Measurements from ENCODE around the gene RUFY3. TPM values are rescaled to one million over a fixed set of nuclear protein-coding genes. Genes with fewer than 3 reads are reported as not detected.
A peak's percentile ranks its signal among the peaks of the same experiment; 100 is the strongest.
"Not testable (repeated sequence)": the region's sequence is repeated elsewhere in the genome, so short reads cannot be mapped to it uniquely, and the experiment has no call there.

The RUFY3 gene
- total and polyA plus RNA-seq, 3 experiments from 2014 or later = 10.4 to 14.8 (median 13.8) TPM

- Histone ChIP-seq H3K36me3 (ENCODE audit: insufficient read depth, low read length) (no peaks in the 10 kb centered on the region), H3K4me1 (ENCODE audit: insufficient read depth, low read length) (peaks cover 17% of the 10 kb centered on the region), H3K27me3 (ENCODE audit: insufficient read depth, low read length, poor library complexity, severe bottlenecking) (no peaks in the 10 kb centered on the region), H3K4me3 (ENCODE audit: low read length) (peak overlapping the region; percentile 92), H3K9me3 (ENCODE audit: low read length) (no peaks in the 10 kb centered on the region), H3K27ac (ENCODE audit: low read depth, low read length) (peak overlapping the region; percentile 86)
- Mint-ChIP-seq H3K4me1 (peaks cover 37 to 57% (median 43%) of the 10 kb centered on the region in 3 donors), H3K4me3 (peak overlapping the region; percentile 91 to 100 (median 96)), H3K27ac (peak overlapping the region; percentile 89 to 100 (median 98)), H3K9me3 (no peaks in the 10 kb centered on the region), H3K36me3 (peaks cover 0 to 26% (median 1%) of the 10 kb centered on the region in 3 donors), H3K27me3 (no peaks in the 10 kb centered on the region)
- DNase-seq = peak in 2 of 5 donors; percentile 3 to 53
- CTCF ChIA-PET = interaction anchor here (0.7 to 7.8 kb wide), 9 partner anchors 9 to 166 kb away, joined by 3 to 72 read pairs (median 4); no protein-coding TSS in a partner anchor
- POLR2A ChIA-PET = interaction anchor here (0.8 to 4.5 kb wide), 6 partner anchors 11 to 306 kb away, joined by 4 to 60 read pairs (median 8); partner anchors contain the start of genes DCK and GRSF1
Measured at GRCh38 chr4:70687392-70687791, 34.4 kb upstream of the RUFY3 start.

GRCh38 chr4:70687821-70688794 lies 33.7 kb upstream of the RUFY3 start, which contains the start of gene UTP3:
Gene UTP3, plus strand, starts transcription at chr4:70688532. Its CDS starts 146 bp downstream, at chr4:70688678.
- Mint-ChIP-seq H3K36me3 (peaks cover 0 to 28% (median 1%) of the 10 kb centered on the region in 3 donors), H3K9me3 (no peaks in the 10 kb centered on the region), H3K27me3 (no peaks in the 10 kb centered on the region), H3K4me1 (peaks cover 37 to 57% (median 43%) of the 10 kb centered on the region in 3 donors), H3K4me3 (peak within 1 kb of the TSS; percentile 91 to 100 (median 96)), H3K27ac (peak within 1 kb of the TSS; percentile 89 to 100 (median 98))
- Histone ChIP-seq H3K9me3 (ENCODE audit: low read length) (no peaks in the 10 kb centered on the region), H3K27me3 (ENCODE audit: insufficient read depth, low read length, poor library complexity, severe bottlenecking) (no peaks in the 10 kb centered on the region), H3K4me3 (ENCODE audit: low read length) (peak within 1 kb of the TSS; percentile 92), H3K4me1 (ENCODE audit: insufficient read depth, low read length) (peaks cover 17% of the 10 kb centered on the region), H3K27ac (ENCODE audit: low read depth, low read length) (peak within 1 kb of the TSS; percentile 86), H3K36me3 (ENCODE audit: insufficient read depth, low read length) (no peaks in the 10 kb centered on the region)
- DNase-seq = peak; percentile 86 to 94 (median 92)
- ChIA-PET POLR2A (interaction anchor here (0.5 to 4.5 kb wide), 11 partner anchors 10 to 306 kb away, joined by 3 to 60 read pairs (median 4); partner anchors contain the start of genes GRSF1 and RUFY3), CTCF (interaction anchor here (0.8 to 7.8 kb wide), 15 partner anchors 9 to 317 kb away, joined by 3 to 72 read pairs (median 4); partner anchors contain the start of genes GRSF1 and MOB1B)

DNA sequence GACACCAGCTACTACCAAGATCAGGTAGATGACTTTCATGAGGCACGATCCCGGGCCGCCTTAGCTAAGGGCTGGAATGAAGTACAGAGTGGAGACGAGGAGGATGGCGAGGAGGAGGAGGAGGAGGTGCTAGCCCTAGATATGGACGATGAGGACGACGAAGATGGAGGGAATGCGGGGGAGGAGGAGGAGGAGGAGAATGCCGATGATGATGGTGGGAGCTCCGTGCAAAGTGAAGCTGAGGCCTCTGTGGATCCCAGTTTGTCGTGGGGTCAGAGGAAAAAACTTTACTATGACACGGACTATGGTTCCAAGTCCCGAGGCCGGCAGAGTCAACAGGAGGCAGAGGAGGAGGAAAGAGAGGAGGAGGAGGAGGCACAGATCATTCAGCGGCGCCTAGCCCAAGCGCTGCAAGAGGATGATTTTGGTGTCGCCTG lies 33.0 kb upstream of the RUFY3 start:
- H3K27me3 Mint-ChIP-seq = no peaks in the 10 kb centered on the region
- peaks cover 37 to 57% (median 43%) of the 10 kb centered on the region in 3 donors for H3K4me1 Mint-ChIP-seq
- ChIA-PET POLR2A (interaction anchor here (0.5 to 4.5 kb wide), 7 partner anchors 11 to 305 kb away, joined by 3 to 60 read pairs (median 3); partner anchors contain the start of gene RUFY3), CTCF (interaction anchor here (0.6 to 7.8 kb wide), 11 partner anchors 9 to 316 kb away, joined by 3 to 72 read pairs (median 4); partner anchors contain the start of genes GRSF1 and MOB1B)
- H3K27ac Mint-ChIP-seq = peak overlapping the region; percentile 89 to 100 (median 98)
- no peaks in the 10 kb centered on the region for H3K27me3 ChIP-seq (ENCODE audit: insufficient read depth, low read length, poor library complexity, severe bottlenecking)
- no peaks in the 10 kb centered on the region for H3K36me3 ChIP-seq (ENCODE audit: insufficient read depth, low read length)
- H3K9me3 Mint-ChIP-seq = no peaks in the 10 kb centered on the region
- H3K9me3 ChIP-seq (ENCODE audit: low read length) = no peaks in the 10 kb centered on the region
- peak in 2 of 5 donors; percentile 6 to 15 for DNase-seq
- peaks cover 0 to 31% (median 1%) of the 10 kb centered on the region in 3 donors for H3K36me3 Mint-ChIP-seq
- H3K4me1 ChIP-seq (ENCODE audit: insufficient read depth, low read length) = peaks cover 17% of the 10 kb centered on the region
- peak overlapping the region; percentile 86 for H3K27ac ChIP-seq (ENCODE audit: low read depth, low read length)
- peak overlapping the region; percentile 92 for H3K4me3 ChIP-seq (ENCODE audit: low read length)
- peak overlapping the region; percentile 91 to 100 (median 96) for H3K4me3 Mint-ChIP-seq

DNA sequence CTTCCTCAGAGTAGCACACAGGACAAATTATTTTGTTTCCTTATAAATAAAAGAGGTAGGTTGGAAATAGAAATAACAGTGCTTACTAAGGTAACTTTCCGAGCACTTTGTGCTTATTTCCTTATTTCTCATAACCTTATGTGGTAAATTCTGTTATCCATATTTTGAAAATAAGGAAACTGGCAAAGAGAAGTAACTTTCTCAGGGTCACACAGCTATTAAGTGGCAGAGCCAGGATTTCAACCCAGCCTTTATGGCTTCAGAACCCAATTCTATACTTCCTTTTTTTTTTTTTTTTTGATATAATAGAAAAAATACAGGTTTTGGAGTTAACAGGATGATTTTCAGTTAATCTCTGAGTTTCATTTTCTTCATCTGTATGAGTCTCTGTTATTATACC lies 30.1 kb upstream of the RUFY3 start:
- H3K9me3 ChIP-seq (ENCODE audit: low read length) = no peaks in the 10 kb centered on the region
- no peaks in the 10 kb centered on the region for H3K9me3 Mint-ChIP-seq
- no peak for DNase-seq
- H3K27me3 ChIP-seq (ENCODE audit: insufficient read depth, low read length, poor library complexity, severe bottlenecking) = no peaks in the 10 kb centered on the region
- POLR2A ChIA-PET = no interaction called here
- H3K4me3 ChIP-seq (ENCODE audit: low read length) = no peak overlapping the region
- H3K27me3 Mint-ChIP-seq = no peaks in the 10 kb centered on the region
- peaks cover 0 to 31% (median 1%) of the 10 kb centered on the region in 3 donors for H3K36me3 Mint-ChIP-seq
- H3K4me1 ChIP-seq (ENCODE audit: insufficient read depth, low read length) = peaks cover 15% of the 10 kb centered on the region
- CTCF ChIA-PET = interaction anchor here (1.5 to 7.8 kb wide), 3 partner anchors 13 to 43 kb away, joined by 3 to 72 read pairs (median 5); no protein-coding TSS in a partner anchor
- no peaks in the 10 kb centered on the region for H3K36me3 ChIP-seq (ENCODE audit: insufficient read depth, low read length)
- H3K27ac Mint-ChIP-seq = peak overlapping the region in 4 of 8 donors; percentile 42 to 61 (median 56)
- H3K27ac ChIP-seq (ENCODE audit: low read depth, low read length) = no peak overlapping the region
- peaks cover 35 to 48% (median 48%) of the 10 kb centered on the region in 3 donors for H3K4me1 Mint-ChIP-seq
- no peak overlapping the region for H3K4me3 Mint-ChIP-seq

GRCh38 chr4:70694633-70695032 lies 27.1 kb upstream of the RUFY3 start:
- not testable (repeated sequence) for H3K27me3 ChIP-seq (ENCODE audit: insufficient read depth, low read length, poor library complexity, severe bottlenecking); H3K4me3 ChIP-seq (ENCODE audit: low read length); H3K27ac Mint-ChIP-seq; DNase-seq; H3K27ac ChIP-seq (ENCODE audit: low read depth, low read length); H3K4me3 Mint-ChIP-seq; H3K9me3 Mint-ChIP-seq; H3K27me3 Mint-ChIP-seq; H3K9me3 ChIP-seq (ENCODE audit: low read length); H3K4me1 ChIP-seq (ENCODE audit: insufficient read depth, low read length); H3K36me3 ChIP-seq (ENCODE audit: insufficient read depth, low read length)
- POLR2A ChIA-PET = interaction anchor here (1.0 kb wide), 1 partner anchor 10 kb away, joined by 4 read pairs; no protein-coding TSS in a partner anchor
- H3K36me3 Mint-ChIP-seq = peaks cover 0 to 19% (median 1%) of the 10 kb centered on the region in 3 donors
- H3K4me1 Mint-ChIP-seq = peaks cover 15 to 28% (median 25%) of the 10 kb centered on the region in 3 donors
- CTCF ChIA-PET = interaction anchor here (7.8 kb wide), 1 partner anchor 10 kb away, joined by 72 read pairs; no protein-coding TSS in a partner anchor

DNA sequence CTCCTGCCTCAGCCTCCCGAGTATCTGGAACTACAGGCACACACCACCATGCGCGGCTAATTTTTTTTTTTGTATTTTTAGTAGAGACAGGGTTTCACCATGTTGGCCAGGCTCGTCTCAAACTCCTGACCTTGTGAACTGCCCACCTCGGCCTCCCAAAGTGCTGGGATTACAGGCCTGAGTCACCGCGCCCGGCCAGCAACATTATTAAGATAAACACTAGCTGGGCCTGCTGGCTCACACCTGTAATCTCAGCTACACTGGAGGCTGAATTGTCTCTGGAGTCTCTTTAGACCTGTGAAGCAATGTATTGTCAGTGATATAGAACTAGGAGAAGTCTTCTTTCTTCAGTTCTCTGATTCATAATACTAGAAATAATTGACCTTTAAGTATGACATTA lies 23.3 kb upstream of the RUFY3 start:
- not testable (repeated sequence) for H3K4me3 Mint-ChIP-seq; H3K27me3 ChIP-seq (ENCODE audit: insufficient read depth, low read length, poor library complexity, severe bottlenecking); H3K36me3 Mint-ChIP-seq; H3K27ac ChIP-seq (ENCODE audit: low read depth, low read length); H3K27me3 Mint-ChIP-seq; H3K9me3 Mint-ChIP-seq; H3K9me3 ChIP-seq (ENCODE audit: low read length); H3K4me1 ChIP-seq (ENCODE audit: insufficient read depth, low read length); H3K36me3 ChIP-seq (ENCODE audit: insufficient read depth, low read length); DNase-seq; H3K4me3 ChIP-seq (ENCODE audit: low read length); H3K27ac Mint-ChIP-seq; H3K4me1 Mint-ChIP-seq
- ChIA-PET CTCF (interaction anchor here (1.4 kb wide), 1 partner anchor 9 kb away, joined by 3 read pairs; no protein-coding TSS in a partner anchor), POLR2A (interaction anchor here (1.0 kb wide), 1 partner anchor 11 kb away, joined by 4 read pairs; no protein-coding TSS in a partner anchor)

DNA sequence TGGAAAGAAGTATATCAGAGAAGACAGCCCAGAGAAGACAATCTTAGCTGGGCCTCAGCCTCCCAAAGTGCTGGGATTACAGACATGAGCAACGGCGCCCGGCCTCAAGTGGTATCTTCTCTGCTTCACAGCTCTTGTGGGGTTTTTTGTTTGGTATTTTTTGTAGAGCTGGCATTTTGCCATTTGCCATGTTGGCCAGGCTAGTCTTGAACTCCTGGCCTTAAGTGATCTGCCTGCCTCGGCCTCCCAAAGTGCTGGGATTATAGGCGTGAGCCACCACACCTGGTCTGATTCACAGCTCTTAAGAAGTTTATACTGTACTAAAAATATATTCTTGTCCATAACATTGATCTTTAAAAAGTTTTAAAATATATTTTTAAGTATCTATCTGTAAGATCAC lies 21.1 kb upstream of the RUFY3 start:
- Histone ChIP-seq H3K27me3 (ENCODE audit: insufficient read depth, low read length, poor library complexity, severe bottlenecking) (no peaks in the 10 kb centered on the region), H3K36me3 (ENCODE audit: insufficient read depth, low read length) (no peaks in the 10 kb centered on the region), H3K27ac (ENCODE audit: low read depth, low read length) (no peak overlapping the region), H3K4me3 (ENCODE audit: low read length) (no peak overlapping the region), H3K9me3 (ENCODE audit: low read length) (no peaks in the 10 kb centered on the region), H3K4me1 (ENCODE audit: insufficient read depth, low read length) (peaks cover 9% of the 10 kb centered on the region)
- H3K9me3 Mint-ChIP-seq = no peaks in the 10 kb centered on the region
- ChIA-PET CTCF (interaction anchor here (1.0 to 2.6 kb wide), 3 partner anchors 12 to 49 kb away, joined by 4 to 11 read pairs (median 5); partner anchors contain the start of gene UTP3), POLR2A (interaction anchor here (1.2 kb wide), 1 partner anchor 12 kb away, joined by 3 read pairs; the partner anchor contains the start of gene UTP3)
- no peak for DNase-seq
- peaks cover 10 to 13% (median 13%) of the 10 kb centered on the region in 3 donors for H3K4me1 Mint-ChIP-seq
- peaks cover 0 to 1% of the 10 kb centered on the region in 2 donors for H3K27me3 Mint-ChIP-seq
- H3K36me3 Mint-ChIP-seq = peaks cover 0 to 8% (median 0%) of the 10 kb centered on the region in 3 donors
- H3K27ac Mint-ChIP-seq = peak overlapping the region in 1 of 8 donors; percentile 89
- H3K4me3 Mint-ChIP-seq = no peak overlapping the region
